IMR-90 (cell line): Measurements from ENCODE around the gene DYNLT4. TPM values are rescaled to one million over a fixed set of nuclear protein-coding genes. Genes with fewer than 3 reads are reported as not detected.
A peak's percentile ranks its signal among the peaks of the same experiment; 100 is the strongest.

Experiments used
- ATAC-seq: fragments of 200-7000 bp; cut with Tn5 transposase; 2 replicates; pipeline ENCODE4 v1.9.1; 2020; ENCODE audit warnings: low read depth, mild to moderate bottlenecking, moderate library complexity
- BruUV-seq: library from RNA; stranded (reverse); fragments of 400-500 nt; replicated peaks from 2 replicates; lab custom pipeline; 2021; lab: Mats Ljungman, UMichigan
- CTCF ChIA-PET: fragments of 300-600 bp; formaldehyde crosslinking; extraction: SDS; loops from one replicate; lab custom pipeline; 2021; ENCODE audit warnings: antibody characterized with exemption; lab: Yijun Ruan, JAX
- POLR2A ChIA-PET: fragments of 300-600 bp; sonication (Branson Sonifier 250); formaldehyde crosslinking; loops from one replicate; lab custom pipeline; 2022; ENCODE audit warnings: antibody characterized with exemption; ENCODE audit not compliant: unreplicated experiment; lab: Charles Lee
- DNase-seq: peaks from one replicate; pipeline ENCODE4 v3.0.0; 2013
- H2AFZ ChIP-seq: replicated peaks from 2 replicates; pipeline ENCODE3; 2013; ENCODE audit warnings: low read length, mild to moderate bottlenecking; ENCODE audit not compliant: poor library complexity
- H2AK5ac ChIP-seq: 2 replicates; pipeline ENCODE4 v1.6.1; 2013; ENCODE audit warnings: low read depth, low read length, inconsistent platforms
- H2AK9ac ChIP-seq: replicated peaks from 2 replicates; pipeline ENCODE3; 2013; ENCODE audit warnings: mild to moderate bottlenecking, low read depth, low read length, moderate library complexity; ENCODE audit not compliant: poor library complexity
- H2BK120ac ChIP-seq: 2 replicates; pipeline ENCODE4 v1.6.1; 2013; ENCODE audit warnings: low read depth, low read length, inconsistent platforms
- H2BK15ac ChIP-seq: 3 replicates; pipeline ENCODE4 v1.6.1; 2013; ENCODE audit warnings: low read depth, low read length, inconsistent platforms
- H2BK20ac ChIP-seq: 2 replicates; pipeline ENCODE4 v1.6.1; 2013; ENCODE audit warnings: low read depth, mild to moderate bottlenecking, inconsistent platforms, low read length, moderate library complexity
- H2BK5ac ChIP-seq: 2 replicates; pipeline ENCODE4 v1.6.1; 2013; ENCODE audit warnings: mild to moderate bottlenecking, low read depth, low read length, inconsistent platforms; ENCODE audit not compliant: poor library complexity, severe bottlenecking
- H3K14ac ChIP-seq: replicated peaks from 2 replicates; pipeline ENCODE4 v1.6.1; 2013; ENCODE audit warnings: low read depth, low read length, inconsistent platforms
- H3K18ac ChIP-seq: 2 replicates; pipeline ENCODE4 v1.6.1; 2013; ENCODE audit warnings: low read depth, low read length, control low read depth
- H3K23ac ChIP-seq: 2 replicates; pipeline ENCODE4 v1.6.1; 2013; ENCODE audit warnings: low read depth, low read length, inconsistent platforms
- H3K27ac ChIP-seq: 2 replicates; pipeline ENCODE4 v1.5.1; 2013; ENCODE audit warnings: mild to moderate bottlenecking, control low read depth, low read length; ENCODE audit not compliant: insufficient read depth
- H3K27me3 ChIP-seq: 2 replicates; pipeline ENCODE4 v1.6.1; 2013; ENCODE audit warnings: low read length; ENCODE audit not compliant: control insufficient read depth, insufficient read depth
- H3K36me3 ChIP-seq: 2 replicates; pipeline ENCODE4 v1.6.1; 2013; ENCODE audit warnings: low read length, mixed read lengths; ENCODE audit not compliant: control insufficient read depth, insufficient read depth
- H3K4ac ChIP-seq: 2 replicates; pipeline ENCODE4 v1.6.1; 2013; ENCODE audit warnings: low read depth, low read length, inconsistent platforms
- H3K4me1 ChIP-seq: 2 replicates; pipeline ENCODE4 v1.6.1; 2013; ENCODE audit warnings: low read length, mixed read lengths; ENCODE audit not compliant: control insufficient read depth, insufficient read depth
- H3K4me2 ChIP-seq: 2 replicates; pipeline ENCODE4 v1.6.1; 2013; ENCODE audit warnings: low read depth, mild to moderate bottlenecking, control low read depth, low read length, moderate library complexity
- H3K4me3 ChIP-seq: 2 replicates; pipeline ENCODE4 v1.5.1; 2013; ENCODE audit warnings: low read depth, mild to moderate bottlenecking, control low read depth, low read length, moderate library complexity; ENCODE audit not compliant: insufficient read depth
- H3K56ac ChIP-seq: 2 replicates; pipeline ENCODE4 v1.6.1; 2013; ENCODE audit warnings: low read length, inconsistent platforms; ENCODE audit not compliant: insufficient read depth; ENCODE audit errors: extremely low read depth
- H3K79me1 ChIP-seq, 2 experiments: 2 replicates each; pipeline ENCODE4 v1.6.1; 2013; ENCODE audit warnings: low read length in 2 of 2, inconsistent platforms in 1 of 2, low read depth in 1 of 2
- H3K9ac ChIP-seq: 2 replicates; pipeline ENCODE4 v1.6.1; 2013; ENCODE audit warnings: low read depth, low read length, control low read depth
- H3K9me1 ChIP-seq: 2 replicates; pipeline ENCODE4 v1.6.1; 2013; ENCODE audit warnings: low read length, inconsistent platforms; ENCODE audit not compliant: insufficient read depth
- H3K9me3 ChIP-seq: 2 replicates; pipeline ENCODE4 v1.6.1; 2013; ENCODE audit warnings: low read length; ENCODE audit not compliant: control insufficient read depth, insufficient read depth
- H4K20me1 ChIP-seq: 2 replicates; pipeline ENCODE4 v1.6.1; 2013; ENCODE audit warnings: low read length, inconsistent platforms; ENCODE audit not compliant: insufficient read depth
- H4K5ac ChIP-seq: 2 replicates; pipeline ENCODE4 v1.6.1; 2013; ENCODE audit warnings: mild to moderate bottlenecking, low read depth, low read length, control low read depth
- H4K8ac ChIP-seq, 2 experiments: 2 replicates each; pipeline ENCODE4 v1.6.1; 2013; ENCODE audit warnings: low read depth in 2 of 2, low read length in 2 of 2, control low read depth in 1 of 2, inconsistent platforms in 1 of 2
- H4K91ac ChIP-seq: 2 replicates; pipeline ENCODE4 v1.6.1; 2013; ENCODE audit warnings: low read depth, low read length, inconsistent platforms; ENCODE audit not compliant: insufficient read depth
- BHLHE40 ChIP-seq: fragments of 150-350 bp; IDR thresholded peaks from 2 replicates; pipeline ENCODE4 v1.6.1; 2016; ENCODE audit warnings: mild to moderate bottlenecking, low read depth, low read length
- CHD1 ChIP-seq: IDR thresholded peaks from 2 replicates; pipeline ENCODE4 v1.6.1; 2012; ENCODE audit warnings: low read depth, low read length, improper control_type of control experiment
- MAFK ChIP-seq: IDR thresholded peaks from 2 replicates; pipeline ENCODE4 v1.6.1; 2012; ENCODE audit warnings: low read depth, low read length, improper control_type of control experiment
- MAZ ChIP-seq: IDR thresholded peaks from 2 replicates; pipeline ENCODE4 v1.6.1; 2012; ENCODE audit warnings: low read depth, mild to moderate bottlenecking, low read length, improper control_type of control experiment, moderate library complexity, borderline replicate concordance
- MXI1 ChIP-seq: IDR thresholded peaks from 2 replicates; pipeline ENCODE4 v1.6.1; 2012; ENCODE audit warnings: low read depth, mild to moderate bottlenecking, low read length, moderate library complexity, borderline replicate concordance
- NFE2L2 ChIP-seq: fragments of 150-350 bp; IDR thresholded peaks from 2 replicates; pipeline ENCODE4 v1.6.1; 2016; ENCODE audit warnings: low read depth, mild to moderate bottlenecking, low read length
- POLR2A ChIP-seq: IDR thresholded peaks from 2 replicates; pipeline ENCODE4 v1.6.1; 2012; ENCODE audit warnings: mild to moderate bottlenecking, low read depth, low read length
- RAD21 ChIP-seq: IDR thresholded peaks from 2 replicates; pipeline ENCODE4 v1.6.1; 2012; ENCODE audit warnings: low read length, improper control_type of control experiment
- RFX5 ChIP-seq: IDR thresholded peaks from 2 replicates; pipeline ENCODE4 v1.8.0; 2012; ENCODE audit warnings: low read depth, mild to moderate bottlenecking, low read length, moderate library complexity
- WGBS, 2 experiments: methylation state at CpG; one replicate each; pipeline versions ENCODE4 v1.1.5 to v1.1.7; 2013; ENCODE audit warnings: missing lambda C conversion rate in 2 of 2; ENCODE audit not compliant: insufficient read length in 1 of 2; ENCODE audit errors: extremely low coverage in 2 of 2; 5-methylcytosine and 5-hydroxymethylcytosine counted together
- dilution Hi-C: fragments of 300-500 bp; cut with HindIII; formaldehyde crosslinking; loops from one replicate; pipeline ENCODE4 v1.14.3; 2018; ENCODE audit warnings: low sequenced_read_pairs; ENCODE audit not compliant: unreplicated experiment
- in situ Hi-C: fragments of 300-500 bp; cut with MboI; formaldehyde crosslinking; loops from 3 replicates; pipeline ENCODE4 v1.14.3; 2019; ENCODE audit warnings: low sequenced_read_pairs, inconsistent platforms, mixed read lengths
- intact Hi-C: fragments of 100-400 bp; cut with micrococcal nuclease; formaldehyde crosslinking; loops from 2 replicates; pipeline ENCODE4 v1.10.0; 2022
- polyA plus RNA-seq, 3 experiments: library from polyadenylated mRNA; depleted of rRNA; stranded (reverse); fragments of >200 nt; gene quantifications; 2 replicates each; pipeline ENCODE4 v1.2.3, GENCODE V29; 2012; ENCODE audit warnings: low replicate concordance in 1 of 3
- total RNA-seq: library from RNA; depleted of rRNA; stranded (reverse); fragments of >200 nt; gene quantifications from 2 replicates; pipeline ENCODE4 v1.2.3, GENCODE V29; 2012
- TF ChIP-seq, protein P1 (sequence below): conservative IDR thresholded peaks from 2 replicates; pipeline ENCODE4 v1.5.1; 2012; ENCODE audit warnings: mild to moderate bottlenecking, low read depth, low read length, improper control_type of control experiment

DYNLT4 gene
- total and polyA plus RNA-seq, 2 of the 4 experiments (the other 2 are of a cell fraction) = not detected

DNA sequence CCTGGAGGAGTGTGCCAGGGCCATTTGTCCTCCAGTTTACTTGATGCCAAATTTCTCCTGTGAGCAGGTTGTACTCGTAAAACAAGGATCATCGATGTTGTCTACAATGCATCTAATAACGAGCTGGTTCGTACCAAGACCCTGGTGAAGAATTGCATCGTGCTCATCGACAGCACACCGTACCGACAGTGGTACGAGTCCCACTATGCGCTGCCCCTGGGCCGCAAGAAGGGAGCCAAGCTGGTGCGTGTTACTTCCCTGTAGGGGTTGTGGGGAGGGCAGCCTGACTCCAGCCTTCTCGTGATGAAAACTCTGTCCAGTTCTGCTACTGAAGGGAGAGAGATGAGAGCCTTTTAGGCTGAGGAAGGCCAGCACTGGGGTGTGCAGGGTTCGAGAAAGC lies 29.6 kb downstream of the DYNLT4 start:
- DNase-seq (no peak), ATAC-seq (no peak)
- H4K20me1 ChIP-seq = peaks cover 51% of the 10 kb centered on the region
- CTCF ChIA-PET = no interaction called here
- no peak overlapping the region for H4K91ac ChIP-seq
- dilution Hi-C loops (no loop called here), in situ Hi-C loops (no loop called here), intact Hi-C loops (loop anchor here (2.0 kb wide), 1 partner anchor 47 kb away; the partner anchor contains the start of gene RNU5D-1)
- no peak overlapping the region for H4K8ac ChIP-seq
- H3K36me3 ChIP-seq = peaks cover 44% of the 10 kb centered on the region
- H3K4ac ChIP-seq = no peak overlapping the region
- no peak overlapping the region; the same call in 1 of the 2 replicates for H3K4me2 ChIP-seq
- H3K14ac ChIP-seq = no peak overlapping the region
- peaks cover 19% of the 10 kb centered on the region for H3K9me1 ChIP-seq
- H3K27me3 ChIP-seq = no peaks in the 10 kb centered on the region
- no peak overlapping the region for H2BK5ac ChIP-seq
- H2AFZ ChIP-seq = no peak overlapping the region
- H3K18ac ChIP-seq = no peak overlapping the region
- H2BK15ac ChIP-seq = no peak overlapping the region
- H3K79me1 ChIP-seq = peaks cover 17 to 65% of the 10 kb centered on the region in 2 experiments
- H3K9ac ChIP-seq = no peak overlapping the region
- no TSS peak for BruUV-seq
- no peak overlapping the region for H2AK5ac ChIP-seq
- TF ChIP-seq RFX5 = no peak
- TF ChIP-seq NFE2L2 = no peak
- TF ChIP-seq, protein P1, sequence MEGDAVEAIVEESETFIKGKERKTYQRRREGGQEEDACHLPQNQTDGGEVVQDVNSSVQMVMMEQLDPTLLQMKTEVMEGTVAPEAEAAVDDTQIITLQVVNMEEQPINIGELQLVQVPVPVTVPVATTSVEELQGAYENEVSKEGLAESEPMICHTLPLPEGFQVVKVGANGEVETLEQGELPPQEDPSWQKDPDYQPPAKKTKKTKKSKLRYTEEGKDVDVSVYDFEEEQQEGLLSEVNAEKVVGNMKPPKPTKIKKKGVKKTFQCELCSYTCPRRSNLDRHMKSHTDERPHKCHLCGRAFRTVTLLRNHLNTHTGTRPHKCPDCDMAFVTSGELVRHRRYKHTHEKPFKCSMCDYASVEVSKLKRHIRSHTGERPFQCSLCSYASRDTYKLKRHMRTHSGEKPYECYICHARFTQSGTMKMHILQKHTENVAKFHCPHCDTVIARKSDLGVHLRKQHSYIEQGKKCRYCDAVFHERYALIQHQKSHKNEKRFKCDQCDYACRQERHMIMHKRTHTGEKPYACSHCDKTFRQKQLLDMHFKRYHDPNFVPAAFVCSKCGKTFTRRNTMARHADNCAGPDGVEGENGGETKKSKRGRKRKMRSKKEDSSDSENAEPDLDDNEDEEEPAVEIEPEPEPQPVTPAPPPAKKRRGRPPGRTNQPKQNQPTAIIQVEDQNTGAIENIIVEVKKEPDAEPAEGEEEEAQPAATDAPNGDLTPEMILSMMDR = no peak
- TF ChIP-seq MAFK = no peak
- no peak for TF ChIP-seq RAD21
- TF ChIP-seq CHD1 = no peak
- TF ChIP-seq POLR2A = no peak
- TF ChIP-seq BHLHE40 = no peak
- no peak for TF ChIP-seq MAZ
- no peak for TF ChIP-seq MXI1
- peaks cover 12% of the 10 kb centered on the region for H3K4me1 ChIP-seq
- H2AK9ac ChIP-seq = no peak overlapping the region
- POLR2A ChIA-PET = no interaction called here
- peak overlapping the region; percentile 48; the same call in 1 of the 2 replicates for H3K23ac ChIP-seq
- H3K27ac ChIP-seq = no peak overlapping the region
- H2BK120ac ChIP-seq = no peak overlapping the region
- no peaks in the 10 kb centered on the region for H3K9me3 ChIP-seq
- no peak overlapping the region for H4K5ac ChIP-seq
- 100% methylated on average over 1 of the region's 14 CpGs; no CpG with 5 or more reads in 1 of the 2 experiments for WGBS, 2 experiments
- no peak overlapping the region for H3K4me3 ChIP-seq
- H3K56ac ChIP-seq = no peak overlapping the region
- no peak overlapping the region for H2BK20ac ChIP-seq
